Muscle of arm (tissue), 12 donors: ENCODE measurements around the gene SNX25. TPM values are rescaled to one million over a fixed set of nuclear protein-coding genes. Genes with fewer than 3 reads are reported as not detected.
"Not testable (repeated sequence)": the region's sequence is repeated elsewhere in the genome, so short reads cannot be mapped to it uniquely, and the experiment has no call there.

Source experiments
- DNase-seq: peaks from one replicate; pipeline ENCODE4 v3.0.0-alpha.2; 2013
- polyA plus RNA-seq, 12 donors: library from polyadenylated mRNA; unstranded; fragments of 120-200 nt; gene quantifications; one replicate each; pipeline ENCODE4 v1.2.1, GENCODE V29; 2013; ENCODE audit not compliant: insufficient read length in 12 of 12

The SNX25 gene
- polyA plus RNA-seq, 12 donors = 7.1 to 12.0 (median 9.3) TPM; not detected in 1

GRCh38 chr4:185298728-185299430, 89.5 kb downstream of the SNX25 start:
- no peak for DNase-seq

DNA sequence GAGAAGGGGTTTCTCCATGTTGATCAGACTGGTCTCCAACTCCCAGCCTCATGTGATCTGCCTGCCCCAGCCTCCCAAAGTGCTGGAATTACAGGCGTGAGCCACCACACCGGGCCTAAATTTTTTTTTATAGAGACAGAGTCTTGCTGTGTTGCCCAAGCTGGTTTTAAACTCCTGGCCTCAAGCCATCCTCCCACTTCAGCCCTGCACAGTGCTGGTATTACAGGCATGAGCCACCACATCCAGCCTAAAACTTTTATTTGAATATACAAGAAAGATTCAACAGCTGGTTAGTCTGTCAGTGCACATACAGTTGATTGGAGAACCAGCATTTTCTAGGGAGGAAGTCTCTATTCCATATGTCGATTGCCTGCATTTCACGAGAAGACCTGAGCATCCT, 95.1 kb downstream of the SNX25 start:
- no peak for DNase-seq

DNA sequence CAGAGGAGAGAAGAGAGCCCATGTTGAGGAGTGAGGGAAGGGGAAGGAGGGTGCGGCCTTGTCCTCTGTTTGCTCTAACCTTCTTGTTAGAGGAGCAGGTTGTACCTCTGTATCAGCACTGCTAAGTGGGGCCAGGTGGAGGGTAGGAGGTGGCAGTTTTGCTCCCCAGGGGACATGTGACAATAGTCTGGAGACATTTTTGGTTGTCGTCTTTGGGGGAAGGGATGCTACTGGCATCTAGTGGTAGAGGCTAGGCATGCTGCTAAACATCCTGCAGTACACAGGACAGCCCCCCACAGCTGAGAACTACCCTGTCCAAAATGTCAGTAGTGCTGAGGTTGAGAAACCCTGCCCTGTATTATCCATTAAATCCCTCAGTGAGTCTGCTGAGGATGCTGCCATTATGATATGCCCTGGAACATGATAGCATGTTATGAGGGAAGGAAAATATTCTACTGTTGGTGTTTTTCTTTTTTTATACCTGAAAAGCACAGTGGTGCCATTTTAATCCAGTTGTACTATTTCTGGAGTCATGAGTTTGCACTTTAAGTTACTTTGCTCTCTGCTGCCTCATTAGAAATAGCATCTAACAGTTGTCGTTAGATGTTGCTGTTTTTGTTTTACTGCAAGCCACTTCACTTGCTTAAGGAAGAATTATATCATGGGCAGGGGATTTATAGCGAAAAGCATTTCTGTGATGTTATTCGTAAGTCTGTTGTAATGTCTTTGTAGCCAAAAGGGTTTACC, 95.7 kb downstream of the SNX25 start:
- no peak for DNase-seq

- DNase-seq = no peak
Measured at GRCh38 chr4:185305979-185306442, 96.6 kb downstream of the SNX25 start.

GRCh38 chr4:185307136-185307950, 97.9 kb downstream of the SNX25 start:
- no peak for DNase-seq

- no peak for DNase-seq
Measured at GRCh38 chr4:185309770-185310169, 100.4 kb downstream of the SNX25 start.

DNA sequence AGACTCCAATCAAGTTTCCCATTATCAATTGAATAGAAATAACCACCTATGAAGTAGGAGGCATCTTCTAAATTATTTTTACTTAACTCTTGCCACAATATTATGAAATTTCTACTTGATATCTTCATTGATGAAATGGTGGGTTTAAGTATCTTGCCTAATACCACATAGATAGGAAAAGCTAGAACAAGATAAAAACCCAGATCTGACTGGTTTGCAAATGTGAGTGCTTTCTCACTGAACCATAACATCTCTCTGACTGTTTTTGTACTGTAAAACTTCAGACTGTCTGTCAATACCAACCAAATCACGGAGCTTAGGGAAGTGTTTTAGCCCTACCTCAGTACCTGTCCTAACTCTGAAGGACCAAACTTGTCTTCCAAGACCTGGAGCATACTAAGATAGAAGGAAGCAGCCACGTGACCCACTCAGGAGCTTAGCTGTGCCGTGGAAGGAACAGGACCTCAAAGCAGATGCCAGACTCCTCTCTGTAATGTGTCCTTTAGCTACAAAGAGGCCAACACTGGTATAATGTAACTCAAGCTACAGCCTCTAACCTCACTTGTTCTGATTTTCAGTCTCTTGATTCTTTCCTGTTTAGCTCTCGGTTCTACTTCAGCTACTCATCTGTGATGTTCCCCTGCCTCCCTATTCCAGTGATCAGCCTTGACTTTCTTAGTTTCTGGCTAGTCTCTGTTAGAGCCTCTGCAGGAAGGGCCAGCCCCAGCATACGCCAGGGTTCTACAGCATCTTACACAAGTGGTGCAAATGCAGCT, 101.9 kb downstream of the SNX25 start:
- DNase-seq = no peak

DNA sequence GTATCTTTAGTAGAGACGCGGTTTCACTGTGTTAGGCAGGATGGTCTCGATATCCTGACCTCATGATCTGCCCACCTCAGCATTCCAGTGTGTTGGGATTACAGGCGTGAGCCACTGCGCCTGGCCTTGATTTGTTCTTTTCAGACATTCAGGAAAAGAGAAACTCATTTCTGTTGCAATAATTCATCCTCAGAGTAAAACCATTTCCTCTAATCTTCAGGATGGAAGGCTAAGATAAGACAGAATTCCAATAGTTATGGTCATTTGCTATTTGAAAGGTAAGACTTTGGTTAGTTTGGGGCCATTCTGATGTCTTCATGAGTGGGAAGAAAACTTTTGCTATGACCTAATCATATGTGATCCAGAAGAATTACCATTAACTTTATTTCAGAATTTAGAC, 103.3 kb downstream of the SNX25 start:
- no peak for DNase-seq

- not testable (repeated sequence) for DNase-seq
Measured at GRCh38 chr4:185317462-185317861, 108.1 kb downstream of the SNX25 start.

- no peak for DNase-seq
Measured at GRCh38 chr4:185317880-185318279, 108.5 kb downstream of the SNX25 start.

GRCh38 chr4:185318679-185319078, 109.3 kb downstream of the SNX25 start:
- no peak for DNase-seq

GRCh38 chr4:185322803-185323202, 113.4 kb downstream of the SNX25 start:
- no peak for DNase-seq

DNA sequence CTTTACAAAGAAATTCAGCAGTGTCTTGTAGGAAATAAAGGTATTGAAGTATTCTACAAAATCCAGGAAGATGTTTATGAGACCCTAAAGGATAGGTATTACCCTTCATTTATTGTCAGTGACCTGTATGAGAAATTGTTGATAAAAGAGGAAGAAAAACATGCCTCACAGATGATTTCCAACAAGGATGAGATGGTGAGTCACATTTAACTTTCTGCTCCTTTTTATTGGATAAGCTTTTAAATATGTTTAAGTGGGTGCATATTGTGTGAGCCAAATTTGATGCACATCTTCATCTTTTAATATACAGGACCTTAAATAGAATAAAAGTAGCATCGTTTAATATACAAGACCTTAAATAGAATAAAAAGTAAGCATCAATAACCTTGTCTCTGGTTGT, 114.2 kb downstream of the SNX25 start:
- DNase-seq = no peak

- DNase-seq = not testable (repeated sequence)
Measured at GRCh38 chr4:185324361-185324760, 115.0 kb downstream of the SNX25 start.

- DNase-seq = not testable (repeated sequence)
Measured at GRCh38 chr4:185325721-185326120, 116.3 kb downstream of the SNX25 start.

GRCh38 chr4:185328586-185328985, 119.2 kb downstream of the SNX25 start:
- no peak for DNase-seq

GRCh38 chr4:185329879-185330510, 120.6 kb downstream of the SNX25 start:
- not testable (repeated sequence) for DNase-seq

DNA sequence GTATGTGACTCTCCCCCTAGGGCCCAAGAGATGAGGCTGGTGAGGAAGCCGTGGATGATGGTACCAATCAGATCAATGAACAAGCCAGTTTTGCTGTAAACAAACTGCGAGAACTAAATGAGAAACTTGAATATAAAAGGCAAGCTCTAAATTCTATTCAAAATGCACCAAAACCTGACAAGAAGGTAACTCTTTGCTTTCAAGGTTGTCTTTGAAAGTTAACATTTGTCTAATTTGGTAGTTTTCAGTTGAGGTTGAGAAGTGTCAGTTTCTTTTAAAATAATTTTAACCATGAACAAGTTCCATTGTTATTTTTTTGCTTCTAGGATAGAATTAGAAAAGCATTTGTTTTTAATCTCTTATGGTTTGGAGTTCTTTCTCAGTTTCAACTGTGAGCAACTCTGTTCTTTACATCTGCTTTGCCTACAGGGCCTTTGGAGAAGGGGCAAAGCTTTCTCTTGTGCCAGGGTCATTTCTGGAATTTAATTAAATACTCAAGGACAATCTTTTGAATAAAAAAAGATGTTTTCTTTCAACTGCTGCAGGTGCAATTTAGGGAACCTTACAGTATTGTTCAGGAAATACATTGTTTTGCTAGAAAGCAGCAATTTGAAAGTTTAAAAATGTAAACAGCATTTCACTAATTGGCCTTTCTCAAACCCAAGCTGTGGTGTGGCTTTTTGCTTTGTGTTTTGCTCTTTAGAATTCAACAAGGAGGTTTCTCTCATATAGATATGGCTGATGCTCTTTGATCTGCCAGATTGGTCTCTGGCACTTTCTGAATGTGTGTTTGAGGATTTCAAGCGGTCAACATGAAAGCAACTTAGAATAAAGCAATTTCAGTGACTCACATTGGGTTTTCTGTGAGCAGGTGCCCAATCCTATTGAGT, 123.4 kb downstream of the SNX25 start:
- DNase-seq = no peak

DNA sequence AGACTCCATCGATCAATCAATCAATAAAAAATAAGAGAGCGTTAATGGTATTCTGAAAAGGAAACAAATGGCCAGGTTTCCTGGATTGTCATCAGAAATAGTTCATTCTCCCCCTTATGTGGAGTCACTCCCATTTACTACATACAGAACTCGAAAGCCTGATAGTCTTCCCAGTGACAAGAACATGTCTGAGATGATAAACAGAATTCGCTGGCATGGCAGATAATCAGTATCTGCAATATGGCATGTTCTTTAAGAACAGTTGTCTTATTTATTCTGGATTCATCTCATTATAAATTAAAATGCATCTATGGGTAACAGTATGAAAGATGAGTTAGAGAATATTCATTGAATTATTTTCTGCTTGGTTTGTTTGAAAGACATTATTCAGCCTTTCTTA, 124.9 kb downstream of the SNX25 start:
- DNase-seq = no peak

GRCh38 chr4:185335579-185335978, 126.2 kb downstream of the SNX25 start:
- no peak for DNase-seq
